Brain microvascular endothelial cell (primary cell): ENCODE data around the gene EEIG1.

Experiments
- DNase-seq: peaks from one replicate; pipeline ENCODE4 v3.0.0-alpha.2; 2020
- H3K27ac ChIP-seq: fragments of 250-450 bp; sonication (Bioruptor Pico); 2 replicates; pipeline ENCODE4 v1.5.1; 2020; ENCODE audit warnings: mild to moderate bottlenecking, moderate library complexity
- H3K27me3 ChIP-seq: fragments of 250-450 bp; sonication (Bioruptor Pico); replicated peaks from 2 replicates; pipeline ENCODE4 v1.5.1; 2020; ENCODE audit warnings: mild to moderate bottlenecking
- H3K36me3 ChIP-seq: fragments of 250-450 bp; sonication (Bioruptor Pico); replicated peaks from 2 replicates; pipeline ENCODE4 v1.5.1; 2020; ENCODE audit warnings: mild to moderate bottlenecking
- H3K4me3 ChIP-seq: 2 replicates; pipeline ENCODE4 v1.5.1; 2011; ENCODE audit warnings: low read depth, mild to moderate bottlenecking, control low read depth, low read length, moderate library complexity
- in situ Hi-C: cut with HindIII; loops from 2 replicates; pipeline ENCODE4 v1.10.0; 2017; ENCODE audit warnings: low sequenced_read_pairs, low pct_ligation_motif_present
- TF ChIP-seq, protein P1 (sequence below): IDR thresholded peaks from 2 replicates; pipeline ENCODE4 v1.5.1; 2011; ENCODE audit warnings: low read depth, mild to moderate bottlenecking, moderate library complexity, low read length, control low read depth, inconsistent platforms; ENCODE audit errors: missing control alignments

Gene EEIG1

DNA sequence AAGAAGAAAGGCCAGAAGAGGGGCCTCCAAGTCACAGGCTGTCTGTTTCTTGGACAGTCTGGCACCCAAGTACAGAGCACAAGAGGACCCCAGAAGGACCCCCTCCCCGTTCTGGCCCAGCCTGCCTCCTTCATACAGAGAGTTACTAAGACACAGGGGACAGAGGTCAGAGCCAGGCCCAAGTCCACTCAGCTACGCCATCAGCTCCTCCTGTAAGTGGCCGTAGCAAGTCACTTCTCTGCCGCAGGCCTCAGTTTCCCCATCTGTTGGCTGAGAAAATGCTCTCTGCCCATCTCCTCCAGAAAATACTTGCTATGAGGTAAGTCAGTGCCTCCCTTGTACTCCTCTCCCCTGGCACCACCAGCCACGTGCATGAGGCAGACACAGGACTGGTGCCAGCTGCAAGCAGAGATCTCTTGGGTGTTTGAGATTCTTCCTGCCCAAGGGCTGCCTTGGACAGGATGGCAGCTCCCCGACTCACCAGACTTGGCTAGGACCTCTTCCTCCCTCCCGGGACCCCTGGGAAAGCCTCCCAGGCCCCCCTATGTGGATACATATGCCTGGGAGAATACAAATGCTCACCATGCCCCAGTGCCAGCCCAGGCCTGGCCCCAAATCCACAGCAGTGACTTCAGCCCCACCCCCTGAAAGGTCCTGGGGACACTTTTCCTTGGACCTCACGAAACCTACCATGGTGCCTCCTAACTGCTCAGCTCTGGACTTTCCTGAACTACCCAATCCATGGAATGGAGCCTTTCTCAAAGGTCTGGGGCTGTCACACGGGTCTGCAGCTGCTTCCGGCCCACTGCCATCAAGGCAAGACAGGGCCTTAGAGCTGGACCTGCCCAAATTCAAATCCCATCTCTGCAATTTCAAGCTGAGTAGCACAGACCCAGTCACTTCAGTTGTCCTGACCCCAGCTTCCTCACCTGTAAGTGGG is 5.1 kb downstream of the EEIG1 start:
- no peak for DNase-seq
- H3K36me3 ChIP-seq: no peaks in the 10 kb centered on the region
- H3K27me3 ChIP-seq: no peaks in the 10 kb centered on the region
- TF ChIP-seq, protein P1, sequence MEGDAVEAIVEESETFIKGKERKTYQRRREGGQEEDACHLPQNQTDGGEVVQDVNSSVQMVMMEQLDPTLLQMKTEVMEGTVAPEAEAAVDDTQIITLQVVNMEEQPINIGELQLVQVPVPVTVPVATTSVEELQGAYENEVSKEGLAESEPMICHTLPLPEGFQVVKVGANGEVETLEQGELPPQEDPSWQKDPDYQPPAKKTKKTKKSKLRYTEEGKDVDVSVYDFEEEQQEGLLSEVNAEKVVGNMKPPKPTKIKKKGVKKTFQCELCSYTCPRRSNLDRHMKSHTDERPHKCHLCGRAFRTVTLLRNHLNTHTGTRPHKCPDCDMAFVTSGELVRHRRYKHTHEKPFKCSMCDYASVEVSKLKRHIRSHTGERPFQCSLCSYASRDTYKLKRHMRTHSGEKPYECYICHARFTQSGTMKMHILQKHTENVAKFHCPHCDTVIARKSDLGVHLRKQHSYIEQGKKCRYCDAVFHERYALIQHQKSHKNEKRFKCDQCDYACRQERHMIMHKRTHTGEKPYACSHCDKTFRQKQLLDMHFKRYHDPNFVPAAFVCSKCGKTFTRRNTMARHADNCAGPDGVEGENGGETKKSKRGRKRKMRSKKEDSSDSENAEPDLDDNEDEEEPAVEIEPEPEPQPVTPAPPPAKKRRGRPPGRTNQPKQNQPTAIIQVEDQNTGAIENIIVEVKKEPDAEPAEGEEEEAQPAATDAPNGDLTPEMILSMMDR: no peak
- H3K27ac ChIP-seq: no peak overlapping the region
- in situ Hi-C loops: no loop called here
- no peak overlapping the region for H3K4me3 ChIP-seq

DNA sequence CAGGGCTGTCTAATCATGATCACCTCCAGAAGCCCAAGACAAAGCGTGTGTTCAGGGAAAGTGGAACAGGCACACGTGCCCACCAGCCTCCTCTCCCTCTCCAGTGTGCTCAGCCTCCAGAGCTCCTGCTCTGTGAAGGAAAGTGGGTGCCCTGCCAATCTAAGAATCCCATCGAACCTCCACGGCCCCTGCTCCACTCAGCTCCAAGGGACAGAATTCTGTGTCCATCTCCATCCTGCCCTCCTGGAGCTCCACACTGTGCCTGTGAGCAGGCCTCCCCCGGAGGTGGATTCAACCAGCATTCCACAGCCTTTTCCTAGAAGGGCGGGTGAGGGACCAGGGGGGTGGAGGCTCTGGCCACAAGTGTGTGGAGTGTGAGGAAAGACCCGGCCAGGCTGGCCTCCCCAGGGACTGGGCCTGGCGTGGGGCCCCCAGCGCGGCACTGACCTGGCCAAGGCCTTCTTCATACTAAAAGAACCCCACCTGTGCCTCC is 6.0 kb downstream of the EEIG1 start:
- no peaks in the 10 kb centered on the region for H3K36me3 ChIP-seq
- H3K27me3 ChIP-seq: no peaks in the 10 kb centered on the region
- no peak overlapping the region for H3K27ac ChIP-seq
- in situ Hi-C loops: no loop called here
- DNase-seq: no peak
- no peak overlapping the region for H3K4me3 ChIP-seq
- TF ChIP-seq, protein P1: no peak

DNA sequence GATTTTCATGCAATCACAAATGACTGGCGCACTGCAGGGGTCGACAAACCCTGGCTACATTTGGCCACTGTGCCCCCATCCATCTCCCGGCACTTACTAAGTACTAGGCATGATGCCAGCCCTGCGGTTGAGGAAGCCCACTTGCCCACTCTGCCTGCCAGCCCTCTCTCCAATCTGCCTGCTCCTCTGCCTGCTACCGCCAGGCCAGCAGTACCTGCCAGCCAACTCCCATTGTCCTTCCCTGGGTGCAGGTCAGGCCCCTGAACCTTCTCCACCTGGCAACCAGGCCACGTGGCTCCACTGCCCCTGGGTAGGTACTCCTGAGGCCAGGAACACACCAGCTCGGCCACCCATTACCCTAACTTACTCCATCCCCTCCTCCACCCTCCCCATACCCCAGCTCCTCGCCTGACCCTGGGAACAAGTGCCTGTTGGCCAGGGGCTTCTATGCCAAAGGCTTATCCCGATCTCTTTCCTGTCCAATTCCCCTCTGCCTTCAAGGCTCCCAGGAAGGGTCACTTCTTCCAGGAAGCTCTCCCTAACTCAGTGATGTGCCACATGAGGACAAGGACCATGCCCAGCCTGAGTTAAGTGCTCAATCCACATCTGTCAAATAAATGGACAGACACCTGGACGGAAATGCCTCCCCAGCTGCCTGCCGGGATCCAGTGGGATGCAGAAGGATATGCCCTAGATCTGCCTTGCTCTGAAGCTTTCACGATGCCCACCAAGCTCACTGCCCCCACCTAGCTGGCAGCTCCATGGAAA is 6.6 kb downstream of the EEIG1 start:
- Histone ChIP-seq H3K4me3 (no peak overlapping the region), H3K27ac (no peak overlapping the region), H3K36me3 (no peaks in the 10 kb centered on the region), H3K27me3 (no peaks in the 10 kb centered on the region)
- DNase-seq: no peak
- in situ Hi-C loops: no loop called here
- TF ChIP-seq, protein P1: no peak

DNA sequence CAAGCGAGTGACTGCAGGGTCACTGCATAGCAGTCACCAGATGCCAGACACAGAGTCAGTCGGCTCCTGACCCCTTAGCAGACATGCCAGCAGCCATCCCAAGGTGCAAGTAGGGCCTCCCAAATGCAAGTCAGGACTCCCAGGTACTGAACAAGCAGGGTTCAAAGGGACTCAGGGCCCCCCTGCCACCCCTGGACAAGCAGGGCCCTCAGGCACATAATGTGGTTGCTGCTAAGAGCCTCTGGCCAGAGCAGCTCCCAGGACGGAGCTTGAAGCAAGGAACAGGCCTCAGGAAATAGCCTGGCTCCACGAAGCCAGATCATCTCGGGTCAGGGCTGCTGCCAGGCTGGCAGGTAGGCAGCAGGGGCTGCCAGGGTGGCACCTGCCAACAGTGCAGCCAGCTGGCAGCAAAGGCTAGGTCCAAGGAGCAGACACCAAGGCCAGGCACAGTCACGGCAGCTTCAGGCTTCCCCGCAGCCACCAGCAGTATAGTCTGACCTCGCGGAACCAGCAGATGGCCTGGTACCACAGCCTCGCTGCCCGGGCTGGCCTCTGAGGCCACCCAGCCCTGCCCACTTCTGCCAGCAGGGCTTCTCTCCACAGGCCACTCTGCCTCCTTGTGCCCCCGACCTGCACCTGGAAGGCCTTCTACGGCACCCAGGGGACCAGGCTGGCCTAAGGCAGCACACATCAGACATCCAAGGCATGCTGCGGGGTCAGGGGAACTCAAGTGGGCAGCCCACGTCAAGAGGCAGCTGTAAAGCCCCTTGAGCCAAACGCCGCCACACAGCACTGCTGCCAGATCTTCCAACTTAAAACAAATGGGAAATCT is 7.4 kb downstream of the EEIG1 start:
- in situ Hi-C loops: no loop called here
- no peak for DNase-seq
- Histone ChIP-seq H3K4me3 (no peak overlapping the region), H3K27me3 (no peaks in the 10 kb centered on the region), H3K36me3 (no peaks in the 10 kb centered on the region), H3K27ac (no peak overlapping the region)
- TF ChIP-seq, protein P1: no peak

DNA sequence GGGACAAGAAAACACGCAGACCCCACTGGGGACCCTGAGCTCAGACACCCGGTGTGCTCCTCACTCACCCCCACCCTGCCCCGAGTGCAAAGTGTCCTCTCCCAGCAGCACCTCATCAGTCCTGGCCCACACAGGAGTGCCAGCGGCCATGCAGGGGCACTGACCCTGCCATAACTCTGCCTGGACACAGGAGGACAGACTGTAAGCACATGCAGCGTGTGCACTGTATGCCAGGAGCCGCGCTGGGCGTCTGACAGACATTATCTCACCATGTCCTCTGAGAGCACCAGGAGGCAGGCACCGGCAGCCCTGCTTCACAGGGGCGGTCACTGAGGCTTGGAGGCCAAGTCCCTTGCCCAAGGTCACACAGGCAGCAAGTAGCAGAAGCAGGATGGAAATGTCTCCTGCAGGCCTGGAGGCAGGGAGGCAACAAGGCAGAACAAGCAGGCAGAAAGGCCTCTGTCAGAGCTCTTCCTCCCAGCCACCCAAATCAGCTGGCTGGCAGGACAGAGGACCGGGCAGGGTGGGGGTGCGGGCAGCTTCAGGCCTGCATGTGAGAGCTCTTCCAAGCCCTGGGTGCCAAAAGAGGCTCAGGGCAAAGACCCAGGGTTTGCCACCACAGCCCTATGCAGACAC is 8.4 kb downstream of the EEIG1 start:
- in situ Hi-C loops: no loop called here
- H3K36me3 ChIP-seq: no peaks in the 10 kb centered on the region
- H3K27me3 ChIP-seq: no peaks in the 10 kb centered on the region
- no peak overlapping the region for H3K4me3 ChIP-seq
- TF ChIP-seq, protein P1: no peak
- DNase-seq: no peak
- H3K27ac ChIP-seq: no peak overlapping the region
